Measurements from ENCODE around the gene ENPEP.

The ENPEP gene

GRCh38 chr4:110532901-110533589 is 57.1 kb downstream of the ENPEP start:
- TF ChIP-seq PPARA (CRISPR knock-in tag; IDR thresholded peaks at IDR 0.05; ENCODE audit: borderline replicate concordance): no peak
- ATAC-seq: no peak

DNA sequence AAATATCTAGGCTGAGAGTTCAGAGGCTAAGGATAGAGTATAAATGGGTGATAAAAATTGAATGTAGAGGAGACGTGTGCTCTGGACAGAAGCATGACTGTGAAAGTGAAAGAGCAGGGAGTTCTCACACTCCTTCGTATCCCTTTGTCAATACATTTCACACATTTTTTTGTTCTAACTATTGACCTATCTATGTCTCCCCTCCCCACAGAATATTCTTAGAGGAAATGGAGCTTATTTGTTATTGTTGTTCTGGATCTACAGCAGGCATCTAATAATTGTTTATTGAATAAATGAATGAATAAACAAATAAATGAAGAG is 57.6 kb downstream of the ENPEP start:
- TF ChIP-seq ZFP30 (CRISPR knock-in tag; IDR thresholded peaks at IDR 0.05): no peak
- TF ChIP-seq PPARA (CRISPR knock-in tag; IDR thresholded peaks at IDR 0.05; ENCODE audit: borderline replicate concordance): no peak
- no peak for TF ChIP-seq ESRRG (CRISPR knock-in tag; IDR thresholded peaks at IDR 0.05)
- TF ChIP-seq, protein P1, sequence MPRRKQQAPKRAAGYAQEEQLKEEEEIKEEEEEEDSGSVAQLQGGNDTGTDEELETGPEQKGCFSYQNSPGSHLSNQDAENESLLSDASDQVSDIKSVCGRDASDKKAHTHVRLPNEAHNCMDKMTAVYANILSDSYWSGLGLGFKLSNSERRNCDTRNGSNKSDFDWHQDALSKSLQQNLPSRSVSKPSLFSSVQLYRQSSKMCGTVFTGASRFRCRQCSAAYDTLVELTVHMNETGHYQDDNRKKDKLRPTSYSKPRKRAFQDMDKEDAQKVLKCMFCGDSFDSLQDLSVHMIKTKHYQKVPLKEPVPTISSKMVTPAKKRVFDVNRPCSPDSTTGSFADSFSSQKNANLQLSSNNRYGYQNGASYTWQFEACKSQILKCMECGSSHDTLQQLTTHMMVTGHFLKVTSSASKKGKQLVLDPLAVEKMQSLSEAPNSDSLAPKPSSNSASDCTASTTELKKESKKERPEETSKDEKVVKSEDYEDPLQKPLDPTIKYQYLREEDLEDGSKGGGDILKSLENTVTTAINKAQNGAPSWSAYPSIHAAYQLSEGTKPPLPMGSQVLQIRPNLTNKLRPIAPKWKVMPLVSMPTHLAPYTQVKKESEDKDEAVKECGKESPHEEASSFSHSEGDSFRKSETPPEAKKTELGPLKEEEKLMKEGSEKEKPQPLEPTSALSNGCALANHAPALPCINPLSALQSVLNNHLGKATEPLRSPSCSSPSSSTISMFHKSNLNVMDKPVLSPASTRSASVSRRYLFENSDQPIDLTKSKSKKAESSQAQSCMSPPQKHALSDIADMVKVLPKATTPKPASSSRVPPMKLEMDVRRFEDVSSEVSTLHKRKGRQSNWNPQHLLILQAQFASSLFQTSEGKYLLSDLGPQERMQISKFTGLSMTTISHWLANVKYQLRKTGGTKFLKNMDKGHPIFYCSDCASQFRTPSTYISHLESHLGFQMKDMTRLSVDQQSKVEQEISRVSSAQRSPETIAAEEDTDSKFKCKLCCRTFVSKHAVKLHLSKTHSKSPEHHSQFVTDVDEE (CRISPR knock-in tag; IDR thresholded peaks at IDR 0.05): no peak
- no peak for TF ChIP-seq ZC3H10 (CRISPR knock-in tag; IDR thresholded peaks at IDR 0.05)
- no peak for TF ChIP-seq CREB5 (CRISPR knock-in tag; IDR thresholded peaks at IDR 0.05; ENCODE audit: low read depth)
- no peak for TF ChIP-seq ZNF8 (CRISPR knock-in tag; IDR thresholded peaks at IDR 0.05)
- no peak for TF ChIP-seq GLIS3 (CRISPR knock-in tag; IDR thresholded peaks at IDR 0.05)
- TF ChIP-seq CSDC2 (CRISPR knock-in tag; IDR thresholded peaks at IDR 0.05): no peak
- no peak for TF ChIP-seq OSR1 (CRISPR knock-in tag; IDR thresholded peaks at IDR 0.05)
- TF ChIP-seq CSRNP3 (CRISPR knock-in tag; IDR thresholded peaks at IDR 0.05): no peak
- TF ChIP-seq RARB (CRISPR knock-in tag; IDR thresholded peaks at IDR 0.05): no peak
- TF ChIP-seq ZNF70 (CRISPR knock-in tag; IDR thresholded peaks at IDR 0.05): no peak
- TF ChIP-seq TCF4 (CRISPR knock-in tag; IDR thresholded peaks at IDR 0.05; ENCODE audit: borderline replicate concordance): no peak
- no peak for TF ChIP-seq PATZ1 (CRISPR knock-in tag; IDR thresholded peaks at IDR 0.05; ENCODE audit: borderline replicate concordance)
- no peak for ATAC-seq

DNA sequence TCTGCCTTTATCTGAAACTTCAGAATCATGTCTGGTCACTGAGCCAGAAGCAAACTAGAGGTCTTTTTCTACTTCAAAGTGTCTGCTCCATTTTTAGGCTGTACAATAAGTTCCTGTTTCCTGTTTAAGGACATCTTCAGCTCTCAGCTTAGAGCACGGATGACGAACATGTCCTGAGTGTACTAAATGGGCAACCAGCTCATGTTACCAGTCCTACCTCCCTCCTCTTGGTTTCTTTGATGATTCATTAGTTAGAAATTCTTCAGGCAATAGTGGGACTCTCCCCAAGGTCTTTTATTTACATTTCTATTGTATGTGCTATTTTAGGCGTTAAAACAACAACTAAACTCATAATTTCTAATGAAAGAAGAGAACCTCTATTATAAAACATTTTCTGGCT is 58.0 kb downstream of the ENPEP start:
- TF ChIP-seq ZNF8 (CRISPR knock-in tag; IDR thresholded peaks at IDR 0.05): no peak
- no peak for TF ChIP-seq ZFP3 (CRISPR knock-in tag; IDR thresholded peaks at IDR 0.05)
- no peak for TF ChIP-seq POU6F1 (CRISPR knock-in tag; IDR thresholded peaks at IDR 0.05; ENCODE audit: borderline replicate concordance, low read depth)
- TF ChIP-seq OSR1 (CRISPR knock-in tag; IDR thresholded peaks at IDR 0.05): no peak
- TF ChIP-seq, protein P1 (CRISPR knock-in tag; IDR thresholded peaks at IDR 0.05): no peak
- peak; percentile 87 for ATAC-seq
